HCT116 (cell line): ENCODE data around the gene LRBA.

ENCODE experiments used
- CTCF ChIP-seq, 3 experiments: fragments of 200-600 bp in 1 of 3; sonication (generic) in 1 of 3; IDR thresholded peaks in 2 of 3; conservative IDR thresholded peaks in 1 of 3; 2 replicates each; pipeline ENCODE4 v1.5.1; 2012 to 2017; ENCODE audit warnings: low read depth in 2 of 3, low read length in 2 of 3, antibody characterized with exemption in 1 of 3, borderline replicate concordance in 1 of 3, control low read depth in 1 of 3, mild to moderate bottlenecking in 1 of 3, mixed read lengths in 1 of 3, mixed run types in 1 of 3, moderate library complexity in 1 of 3; ENCODE audit not compliant: insufficient read depth in 1 of 3
- EGR1 ChIP-seq: IDR thresholded peaks from 2 replicates; pipeline ENCODE4 v1.6.1; 2012; ENCODE audit warnings: low read depth
- EZH2 ChIP-seq: fragments of 200-600 bp; sonication (generic); IDR thresholded peaks from 2 replicates; pipeline ENCODE4 v1.6.1; 2017; ENCODE audit warnings: antibody characterized with exemption, mixed run types
- EZH2phosphoT487 ChIP-seq: fragments of 200-600 bp; IDR thresholded peaks from 2 replicates; pipeline ENCODE4 v1.6.1; 2018; ENCODE audit warnings: antibody characterized with exemption, borderline replicate concordance
- JUND ChIP-seq: IDR thresholded peaks from 2 replicates; pipeline ENCODE4 v1.6.1; 2012
- MAX ChIP-seq: IDR thresholded peaks from 2 replicates; pipeline ENCODE4 v1.6.1; 2012
- POLR2A ChIP-seq: IDR thresholded peaks from 2 replicates; pipeline ENCODE4 v1.7.0; 2011; ENCODE audit warnings: borderline replicate concordance; ENCODE audit not compliant: insufficient read depth, insufficient read length; ENCODE audit errors: extremely low read depth
- POLR2AphosphoS5 ChIP-seq: IDR thresholded peaks from 2 replicates; pipeline ENCODE4 v1.6.1; 2011; ENCODE audit warnings: mild to moderate bottlenecking, low read depth, low read length, moderate library complexity
- RAD21 ChIP-seq: IDR thresholded peaks from 2 replicates; pipeline ENCODE4 v1.6.1; 2012; ENCODE audit warnings: low read depth, mild to moderate bottlenecking
- TF ChIP-seq, protein P1 (sequence below): IDR thresholded peaks from 2 replicates; pipeline ENCODE4 v1.6.1; 2012; ENCODE audit warnings: low read depth

DNA sequence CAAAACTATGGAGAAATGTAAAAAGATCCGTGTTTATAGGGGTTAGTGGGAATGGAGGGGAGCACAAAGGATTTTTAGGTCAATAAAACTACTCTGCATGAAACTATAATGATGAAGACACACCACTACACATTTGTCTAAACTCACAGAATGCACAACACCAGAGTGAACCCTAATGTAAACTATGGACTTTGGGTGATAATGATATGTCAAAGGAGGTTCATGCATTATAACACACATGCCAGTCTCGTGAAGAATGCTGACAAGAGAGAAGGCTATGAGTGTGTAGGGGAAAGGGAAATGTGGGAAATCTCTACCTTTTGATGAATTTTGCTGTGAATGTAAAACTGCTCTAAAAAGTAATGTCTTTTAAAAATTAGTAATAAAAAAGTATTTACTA is 249.9 kb downstream of the LRBA start:
- no peak for TF ChIP-seq CTCF (IDR thresholded peaks at IDR 0.05 in 2 of 3, conservative IDR thresholded peaks at IDR 0.05 in 1 of 3; ENCODE audit: borderline replicate concordance in 1 of 3, insufficient read depth in 1 of 3, low read depth in 2 of 3, low read length in 2 of 3)
- no peak for TF ChIP-seq EZH2phosphoT487
- TF ChIP-seq EZH2: no peak
- no peak for TF ChIP-seq POLR2A
- no peak for TF ChIP-seq MAX
- TF ChIP-seq RAD21: no peak
- TF ChIP-seq, protein P1, sequence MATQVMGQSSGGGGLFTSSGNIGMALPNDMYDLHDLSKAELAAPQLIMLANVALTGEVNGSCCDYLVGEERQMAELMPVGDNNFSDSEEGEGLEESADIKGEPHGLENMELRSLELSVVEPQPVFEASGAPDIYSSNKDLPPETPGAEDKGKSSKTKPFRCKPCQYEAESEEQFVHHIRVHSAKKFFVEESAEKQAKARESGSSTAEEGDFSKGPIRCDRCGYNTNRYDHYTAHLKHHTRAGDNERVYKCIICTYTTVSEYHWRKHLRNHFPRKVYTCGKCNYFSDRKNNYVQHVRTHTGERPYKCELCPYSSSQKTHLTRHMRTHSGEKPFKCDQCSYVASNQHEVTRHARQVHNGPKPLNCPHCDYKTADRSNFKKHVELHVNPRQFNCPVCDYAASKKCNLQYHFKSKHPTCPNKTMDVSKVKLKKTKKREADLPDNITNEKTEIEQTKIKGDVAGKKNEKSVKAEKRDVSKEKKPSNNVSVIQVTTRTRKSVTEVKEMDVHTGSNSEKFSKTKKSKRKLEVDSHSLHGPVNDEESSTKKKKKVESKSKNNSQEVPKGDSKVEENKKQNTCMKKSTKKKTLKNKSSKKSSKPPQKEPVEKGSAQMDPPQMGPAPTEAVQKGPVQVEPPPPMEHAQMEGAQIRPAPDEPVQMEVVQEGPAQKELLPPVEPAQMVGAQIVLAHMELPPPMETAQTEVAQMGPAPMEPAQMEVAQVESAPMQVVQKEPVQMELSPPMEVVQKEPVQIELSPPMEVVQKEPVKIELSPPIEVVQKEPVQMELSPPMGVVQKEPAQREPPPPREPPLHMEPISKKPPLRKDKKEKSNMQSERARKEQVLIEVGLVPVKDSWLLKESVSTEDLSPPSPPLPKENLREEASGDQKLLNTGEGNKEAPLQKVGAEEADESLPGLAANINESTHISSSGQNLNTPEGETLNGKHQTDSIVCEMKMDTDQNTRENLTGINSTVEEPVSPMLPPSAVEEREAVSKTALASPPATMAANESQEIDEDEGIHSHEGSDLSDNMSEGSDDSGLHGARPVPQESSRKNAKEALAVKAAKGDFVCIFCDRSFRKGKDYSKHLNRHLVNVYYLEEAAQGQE: no peak
- no peak for TF ChIP-seq POLR2AphosphoS5
- TF ChIP-seq EGR1: no peak
- TF ChIP-seq JUND: no peak
